ENCODE data around the gene TNFRSF18. TPM values are rescaled to one million over a fixed set of nuclear protein-coding genes. Genes with fewer than 3 reads are reported as not detected.

The TNFRSF18 gene
- total and polyA plus RNA-seq, 7 experiments from 2014 or later: 0.32 to 81.7 (median 7.6) TPM; not detected in 3

- ChIA-PET CTCF (interaction anchor here (0.6 kb wide), 1 partner anchor 60 kb away, joined by 3 read pairs; no protein-coding TSS in a partner anchor), POLR2A (no interaction called here)
- Histone ChIP-seq H3K27me3 (ENCODE audit: control insufficient read depth in 2 of 2, insufficient read depth in 2 of 2, low read length in 2 of 2) (no peaks in the 10 kb centered on the region), H3K27ac (ENCODE audit: low read depth, low read length) (no peak overlapping the region), H3K9me3 (ENCODE audit: control insufficient read depth in 2 of 3, low read length in 3 of 3) (no peaks in the 10 kb centered on the region), H3K4me3 (ENCODE audit: low read length) (no peak overlapping the region), H3K4me1 (ENCODE audit: control insufficient read depth in 2 of 2, insufficient read depth in 2 of 2, low read length in 2 of 2) (no peaks in the 10 kb centered on the region), H3K36me3 (ENCODE audit: control insufficient read depth in 2 of 3, insufficient read depth in 3 of 3, low read length in 3 of 3) (no peaks in the 10 kb centered on the region)
- peaks cover 0 to 19% (median 5%) of the 10 kb centered on the region in 5 donors for H3K27me3 Mint-ChIP-seq
- ATAC-seq (no peak), DNase-seq (no peak)
- H3K36me3 Mint-ChIP-seq: no peaks in the 10 kb centered on the region
- H3K9me3 Mint-ChIP-seq: no peaks in the 10 kb centered on the region
- intact Hi-C loops (cut with micrococcal nuclease): no loop called here
- H3K4me1 Mint-ChIP-seq: peaks cover 0 to 8% (median 2%) of the 10 kb centered on the region in 7 donors
- H3K4me3 Mint-ChIP-seq: no peak overlapping the region
- no peak overlapping the region for H3K27ac Mint-ChIP-seq
Measured at GRCh38 chr1:1182491-1183220, 23.7 kb downstream of the TNFRSF18 start.

DNA sequence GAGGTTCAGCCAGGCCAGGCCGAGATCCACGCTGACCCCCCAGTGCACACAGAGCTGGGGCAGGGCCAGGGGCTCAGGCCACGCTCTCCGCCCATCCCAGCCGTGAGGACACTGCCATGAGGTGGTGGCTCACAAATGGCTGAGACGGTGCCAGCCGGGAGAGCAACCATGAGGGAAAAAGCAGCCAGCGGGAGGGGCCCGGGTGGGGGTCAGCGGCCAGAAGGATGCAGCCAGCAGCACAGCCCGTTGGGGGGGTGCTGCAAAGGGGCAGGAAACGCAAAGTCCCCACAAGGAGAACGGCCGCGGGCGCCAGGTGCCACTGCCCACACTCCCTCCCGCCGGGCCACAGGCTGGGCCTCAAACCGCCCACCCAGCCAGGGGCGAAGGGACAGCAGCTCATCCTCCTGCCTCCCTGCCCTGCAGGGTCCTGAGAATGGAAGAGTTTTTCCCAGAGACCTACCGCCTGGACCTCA lies 24.4 kb downstream of the TNFRSF18 start:
- Histone ChIP-seq H3K4me3 (ENCODE audit: low read length) (no peak overlapping the region), H3K36me3 (ENCODE audit: control insufficient read depth in 2 of 3, insufficient read depth in 3 of 3, low read length in 3 of 3) (no peaks in the 10 kb centered on the region), H3K27me3 (ENCODE audit: control insufficient read depth in 2 of 2, insufficient read depth in 2 of 2, low read length in 2 of 2) (no peaks in the 10 kb centered on the region), H3K9me3 (ENCODE audit: control insufficient read depth in 2 of 3, low read length in 3 of 3) (no peaks in the 10 kb centered on the region), H3K27ac (ENCODE audit: low read depth, low read length) (no peak overlapping the region), H3K4me1 (ENCODE audit: control insufficient read depth in 2 of 2, insufficient read depth in 2 of 2, low read length in 2 of 2) (no peaks in the 10 kb centered on the region)
- H3K4me3 Mint-ChIP-seq: no peak overlapping the region
- DNase-seq (no peak), ATAC-seq (no peak)
- intact Hi-C loops (cut with micrococcal nuclease): no loop called here
- peaks cover 0 to under 1% (median 0%) of the 10 kb centered on the region in 11 donors for H3K9me3 Mint-ChIP-seq
- peaks cover 0 to 8% (median 3%) of the 10 kb centered on the region in 7 donors for H3K4me1 Mint-ChIP-seq
- no peaks in the 10 kb centered on the region for H3K36me3 Mint-ChIP-seq
- CTCF ChIA-PET: no interaction called here
- peaks cover 0 to 19% (median 5%) of the 10 kb centered on the region in 5 donors for H3K27me3 Mint-ChIP-seq
- POLR2A ChIA-PET: no interaction called here
- no peak overlapping the region for H3K27ac Mint-ChIP-seq

DNA sequence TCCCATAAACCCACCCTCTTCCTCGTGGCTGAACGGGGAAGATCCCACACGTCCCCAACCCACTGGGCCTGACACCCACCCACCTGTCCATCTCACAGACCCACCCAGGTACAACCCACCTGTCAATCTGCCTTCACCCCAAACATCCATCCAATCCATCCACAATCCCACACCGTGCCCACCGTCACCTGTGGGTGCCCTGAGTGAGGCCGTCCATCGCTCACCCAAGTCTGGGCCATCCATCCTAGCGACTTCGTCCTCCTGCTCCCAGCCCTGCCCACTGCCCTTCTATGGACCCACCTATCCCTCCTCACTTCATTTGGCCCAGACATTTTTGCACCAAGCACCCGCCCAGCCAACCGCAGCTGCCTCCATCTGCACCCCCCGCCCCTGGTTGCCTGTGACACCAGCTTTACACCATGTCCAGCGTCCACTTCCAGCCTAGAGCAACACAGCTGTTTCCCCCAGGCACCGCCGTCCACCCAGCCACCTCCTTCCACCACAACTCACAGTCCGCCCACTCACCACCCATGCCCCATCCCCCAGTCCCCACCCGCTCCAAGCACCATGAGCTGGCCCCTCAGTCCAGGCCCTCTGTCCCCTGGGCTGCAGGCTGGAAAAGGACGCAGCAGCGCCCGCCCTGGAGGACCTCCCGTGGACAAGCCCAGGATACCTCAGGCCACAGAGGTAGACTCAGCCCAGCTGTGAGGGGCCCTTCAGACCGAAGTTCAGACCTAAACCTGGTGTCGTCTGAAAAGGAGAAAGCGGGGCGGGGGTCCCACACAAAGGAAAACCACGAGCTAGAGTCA lies 25.1 kb downstream of the TNFRSF18 start:
- ChIA-PET CTCF (no interaction called here), POLR2A (no interaction called here)
- Histone ChIP-seq H3K9me3 (ENCODE audit: control insufficient read depth in 2 of 3, low read length in 3 of 3) (no peaks in the 10 kb centered on the region), H3K4me3 (ENCODE audit: low read length) (no peak overlapping the region), H3K36me3 (ENCODE audit: control insufficient read depth in 2 of 3, insufficient read depth in 3 of 3, low read length in 3 of 3) (no peaks in the 10 kb centered on the region), H3K27me3 (ENCODE audit: control insufficient read depth in 2 of 2, insufficient read depth in 2 of 2, low read length in 2 of 2) (no peaks in the 10 kb centered on the region), H3K27ac (ENCODE audit: low read depth, low read length) (no peak overlapping the region), H3K4me1 (ENCODE audit: control insufficient read depth in 2 of 2, insufficient read depth in 2 of 2, low read length in 2 of 2) (no peaks in the 10 kb centered on the region)
- peaks cover 0 to 19% (median 5%) of the 10 kb centered on the region in 5 donors for H3K27me3 Mint-ChIP-seq
- peaks cover 0 to 10% (median 3%) of the 10 kb centered on the region in 7 donors for H3K4me1 Mint-ChIP-seq
- intact Hi-C loops (cut with micrococcal nuclease): no loop called here
- peak overlapping the region in 1 of 10 donors; percentile 28 for H3K4me3 Mint-ChIP-seq
- no peak for ATAC-seq
- no peaks in the 10 kb centered on the region for H3K36me3 Mint-ChIP-seq
- peaks cover 0 to 2% (median 0%) of the 10 kb centered on the region in 11 donors for H3K9me3 Mint-ChIP-seq
- peak overlapping the region in 1 of 9 donors; percentile 42 for H3K27ac Mint-ChIP-seq
- no peak for DNase-seq

GRCh38 chr1:1179983-1180861 lies 26.2 kb downstream of the TNFRSF18 start:
- Mint-ChIP-seq H3K27ac (no peak overlapping the region), H3K36me3 (no peaks in the 10 kb centered on the region), H3K4me1 (peaks cover 0 to 10% (median 3%) of the 10 kb centered on the region in 7 donors), H3K4me3 (no peak overlapping the region), H3K27me3 (peaks cover 0 to 20% (median 5%) of the 10 kb centered on the region in 5 donors), H3K9me3 (peaks cover 0 to 2% (median 0%) of the 10 kb centered on the region in 11 donors)
- intact Hi-C loops (cut with micrococcal nuclease): no loop called here
- ChIA-PET CTCF (no interaction called here), POLR2A (no interaction called here)
- H3K9me3 ChIP-seq (ENCODE audit: control insufficient read depth in 2 of 3, low read length in 3 of 3): no peaks in the 10 kb centered on the region
- H3K27ac ChIP-seq (ENCODE audit: low read depth, low read length): no peak overlapping the region
- DNase-seq: no peak
- H3K4me1 ChIP-seq (ENCODE audit: control insufficient read depth in 2 of 2, insufficient read depth in 2 of 2, low read length in 2 of 2): no peaks in the 10 kb centered on the region
- no peak for ATAC-seq
- H3K36me3 ChIP-seq (ENCODE audit: control insufficient read depth in 2 of 3, insufficient read depth in 3 of 3, low read length in 3 of 3): no peaks in the 10 kb centered on the region
- no peak overlapping the region for H3K4me3 ChIP-seq (ENCODE audit: low read length)
- H3K27me3 ChIP-seq (ENCODE audit: control insufficient read depth in 2 of 2, insufficient read depth in 2 of 2, low read length in 2 of 2): no peaks in the 10 kb centered on the region

- no peak overlapping the region for H3K4me3 ChIP-seq (ENCODE audit: low read length)
- peaks cover 0 to 2% of the 10 kb centered on the region in 2 donors for H3K4me1 ChIP-seq (ENCODE audit: control insufficient read depth in 2 of 2, insufficient read depth in 2 of 2, low read length in 2 of 2)
- intact Hi-C loops (cut with micrococcal nuclease): no loop called here
- H3K36me3 Mint-ChIP-seq: no peaks in the 10 kb centered on the region
- no peaks in the 10 kb centered on the region for H3K36me3 ChIP-seq (ENCODE audit: control insufficient read depth in 2 of 3, insufficient read depth in 3 of 3, low read length in 3 of 3)
- no peak for ATAC-seq
- POLR2A ChIA-PET: no interaction called here
- H3K4me1 Mint-ChIP-seq: peaks cover 0 to 10% (median 5%) of the 10 kb centered on the region in 7 donors
- H3K9me3 Mint-ChIP-seq: peaks cover 0 to 2% (median 0%) of the 10 kb centered on the region in 11 donors
- CTCF ChIA-PET: no interaction called here
- no peak overlapping the region for H3K27ac Mint-ChIP-seq
- H3K9me3 ChIP-seq (ENCODE audit: control insufficient read depth in 2 of 3, low read length in 3 of 3): no peaks in the 10 kb centered on the region
- H3K27me3 Mint-ChIP-seq: peaks cover 0 to 20% (median 5%) of the 10 kb centered on the region in 5 donors
- no peak overlapping the region for H3K27ac ChIP-seq (ENCODE audit: low read depth, low read length)
- no peak overlapping the region for H3K4me3 Mint-ChIP-seq
- no peaks in the 10 kb centered on the region for H3K27me3 ChIP-seq (ENCODE audit: control insufficient read depth in 2 of 2, insufficient read depth in 2 of 2, low read length in 2 of 2)
- no peak for DNase-seq
Measured at GRCh38 chr1:1179346-1179982, 26.9 kb downstream of the TNFRSF18 start.

DNA sequence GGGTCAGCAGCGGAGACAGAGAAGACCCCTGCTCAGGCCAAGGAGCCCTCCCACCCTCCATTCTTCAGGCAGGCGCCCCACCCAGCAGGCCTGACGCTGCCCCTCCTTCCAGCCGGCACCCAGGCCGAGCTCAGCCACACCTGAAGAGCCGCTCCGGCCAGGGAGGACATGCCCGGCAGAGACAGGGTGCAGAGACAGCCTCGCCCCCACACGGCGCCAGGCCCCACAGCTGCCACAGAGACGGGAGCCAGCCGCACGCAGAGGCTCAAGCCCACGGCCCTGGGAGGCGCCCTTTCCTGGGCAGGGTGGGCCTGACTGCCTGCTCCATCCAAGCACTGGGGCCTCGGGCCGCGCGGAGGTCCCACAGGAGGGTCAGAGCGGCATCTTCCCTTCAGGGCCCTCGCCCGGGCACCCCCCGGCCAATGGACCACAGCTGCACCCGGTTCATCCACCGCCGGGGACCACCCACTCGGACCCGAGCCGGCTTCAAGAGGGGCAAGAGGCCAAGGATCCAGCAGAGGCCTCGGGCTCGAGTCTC lies 27.5 kb downstream of the TNFRSF18 start:
- Histone ChIP-seq H3K27ac (ENCODE audit: low read depth, low read length) (no peak overlapping the region), H3K4me1 (ENCODE audit: control insufficient read depth in 2 of 2, insufficient read depth in 2 of 2, low read length in 2 of 2) (peaks cover 0 to 8% of the 10 kb centered on the region in 2 donors), H3K36me3 (ENCODE audit: control insufficient read depth in 2 of 3, insufficient read depth in 3 of 3, low read length in 3 of 3) (no peaks in the 10 kb centered on the region), H3K27me3 (ENCODE audit: control insufficient read depth in 2 of 2, insufficient read depth in 2 of 2, low read length in 2 of 2) (no peaks in the 10 kb centered on the region), H3K4me3 (ENCODE audit: low read length) (no peak overlapping the region), H3K9me3 (ENCODE audit: control insufficient read depth in 2 of 3, low read length in 3 of 3) (no peaks in the 10 kb centered on the region)
- H3K27ac Mint-ChIP-seq: no peak overlapping the region
- ChIA-PET CTCF (no interaction called here), POLR2A (no interaction called here)
- no peak overlapping the region for H3K4me3 Mint-ChIP-seq
- H3K27me3 Mint-ChIP-seq: peaks cover 0 to 20% (median 5%) of the 10 kb centered on the region in 5 donors
- peaks cover 0 to 10% (median 8%) of the 10 kb centered on the region in 7 donors for H3K4me1 Mint-ChIP-seq
- ATAC-seq: no peak
- H3K36me3 Mint-ChIP-seq: no peaks in the 10 kb centered on the region
- H3K9me3 Mint-ChIP-seq: peaks cover 0 to 2% (median 0%) of the 10 kb centered on the region in 11 donors
- intact Hi-C loops (cut with micrococcal nuclease): no loop called here
- DNase-seq: no peak

All from naive thymus-derived CD4-positive, alpha-beta T cell (primary cell).